Stimulated activated effector memory CD8-positive, alpha-beta T cell treated with anti-CD3 and anti-CD28 coated beads, Interleukin-12 subunit alpha, Interleukin-12 subunit beta, amount 100 ng/mL, for 72 hours (primary cell): ENCODE data around the gene PIRT.

ENCODE experiments used
- ATAC-seq: fragments of 150-1000 bp; cut with Tn5 transposase; 2 replicates; pipeline ENCODE4 v1.10.0; 2021
- DNase-seq, 2 donors: peaks; one replicate each; pipeline ENCODE4 v3.0.0; 2021 to 2022; ENCODE audit warnings: low spot score in 2 of 2
- H3K27ac Mint-ChIP-seq: one replicate; pipeline ENCODE4 v1.8.0; 2022; ENCODE audit warnings: mild to moderate bottlenecking, mixed read lengths
- H3K36me3 Mint-ChIP-seq: one replicate; pipeline ENCODE4 v1.8.0; 2022; ENCODE audit warnings: mild to moderate bottlenecking, mixed read lengths
- H3K4me1 Mint-ChIP-seq: one replicate; pipeline ENCODE4 v1.8.0; 2022; ENCODE audit warnings: mixed read lengths
- H3K4me3 Mint-ChIP-seq: one replicate; pipeline ENCODE4 v1.8.0; 2022; ENCODE audit warnings: mild to moderate bottlenecking, mixed read lengths
- H3K9me3 Mint-ChIP-seq: one replicate; pipeline ENCODE4 v1.8.0; 2022; ENCODE audit warnings: mixed read lengths

Gene PIRT

DNA sequence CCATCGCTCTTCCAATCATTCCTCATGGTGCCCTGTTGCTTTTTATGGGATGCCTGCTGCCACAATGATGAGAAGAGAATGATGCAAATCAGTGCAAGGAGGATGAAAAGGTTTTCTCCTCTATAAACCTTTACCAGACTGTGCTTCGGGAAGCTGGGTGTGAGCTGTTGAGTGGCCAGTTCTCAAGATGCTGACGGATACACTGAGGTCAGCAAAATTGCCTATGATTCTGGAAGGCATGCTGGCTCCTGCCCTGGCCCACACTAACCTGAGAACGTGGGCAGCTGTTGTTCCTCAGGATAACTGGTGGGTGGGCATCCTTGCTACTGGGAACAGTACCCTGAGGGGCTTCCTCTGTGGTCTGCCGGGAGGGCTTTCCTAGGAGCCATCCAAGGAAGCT, 795 bp upstream of the PIRT start:
- Mint-ChIP-seq H3K27ac (no peak overlapping the region), H3K4me1 (peaks cover 1% of the 10 kb centered on the region), H3K36me3 (no peaks in the 10 kb centered on the region), H3K4me3 (no peak overlapping the region), H3K9me3 (no peaks in the 10 kb centered on the region)
- ATAC-seq = no peak
- DNase-seq = no peak

DNA sequence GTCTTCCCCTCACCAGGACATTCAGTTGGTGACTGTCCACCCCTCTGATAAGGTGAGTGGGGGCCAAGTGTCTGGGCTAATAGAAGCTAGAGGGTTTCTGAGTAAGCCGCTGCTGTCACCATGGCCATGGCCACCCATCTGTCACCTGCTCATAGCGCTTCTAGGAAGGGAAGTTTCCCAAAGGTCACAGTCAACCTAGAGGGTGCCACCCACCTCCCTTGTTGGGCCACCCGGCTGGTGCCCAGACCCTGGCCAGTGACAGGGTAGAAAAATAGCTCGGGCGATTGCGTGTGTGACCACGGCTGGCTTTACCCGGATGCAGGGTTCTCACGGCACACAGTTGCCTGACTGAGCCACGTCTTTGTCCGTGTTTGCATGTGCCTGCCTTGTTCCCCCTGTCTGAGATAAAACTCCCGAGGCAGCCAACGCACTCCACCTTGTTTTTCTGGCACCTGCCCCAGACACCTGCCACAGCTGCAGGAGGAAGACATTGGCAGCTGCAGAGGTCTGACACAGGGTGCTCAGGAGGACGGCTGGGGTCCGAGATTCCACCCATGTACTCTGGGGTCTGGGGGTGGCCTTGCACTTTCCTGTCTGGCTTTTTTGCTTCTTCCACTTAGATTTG, 809 bp downstream of the PIRT start:
- Mint-ChIP-seq H3K4me1 (no peaks in the 10 kb centered on the region), H3K4me3 (no peak overlapping the region), H3K9me3 (no peaks in the 10 kb centered on the region), H3K36me3 (no peaks in the 10 kb centered on the region), H3K27ac (no peak overlapping the region)
- DNase-seq = no peak
- ATAC-seq = no peak

- H3K9me3 Mint-ChIP-seq = no peaks in the 10 kb centered on the region
Observed at GRCh38 chr17:10836145-10836544, 1.7 kb downstream of the PIRT start.

GRCh38 chr17:10831696-10832095, 6.2 kb downstream of the PIRT start:
- H3K36me3 Mint-ChIP-seq = no peaks in the 10 kb centered on the region
- DNase-seq (no peak), ATAC-seq (peak; percentile 14)
- no peak overlapping the region for H3K4me3 Mint-ChIP-seq
- H3K4me1 Mint-ChIP-seq = no peaks in the 10 kb centered on the region
- H3K27ac Mint-ChIP-seq = no peak overlapping the region
- no peaks in the 10 kb centered on the region for H3K9me3 Mint-ChIP-seq

More at GRCh38 chr17:10836145-10836544, 1.7 kb downstream of the PIRT start:
- H3K4me3 Mint-ChIP-seq = no peak overlapping the region
- DNase-seq (no peak), ATAC-seq (no peak)
- H3K27ac Mint-ChIP-seq = no peak overlapping the region
- H3K4me1 Mint-ChIP-seq = no peaks in the 10 kb centered on the region
- no peaks in the 10 kb centered on the region for H3K36me3 Mint-ChIP-seq

DNA sequence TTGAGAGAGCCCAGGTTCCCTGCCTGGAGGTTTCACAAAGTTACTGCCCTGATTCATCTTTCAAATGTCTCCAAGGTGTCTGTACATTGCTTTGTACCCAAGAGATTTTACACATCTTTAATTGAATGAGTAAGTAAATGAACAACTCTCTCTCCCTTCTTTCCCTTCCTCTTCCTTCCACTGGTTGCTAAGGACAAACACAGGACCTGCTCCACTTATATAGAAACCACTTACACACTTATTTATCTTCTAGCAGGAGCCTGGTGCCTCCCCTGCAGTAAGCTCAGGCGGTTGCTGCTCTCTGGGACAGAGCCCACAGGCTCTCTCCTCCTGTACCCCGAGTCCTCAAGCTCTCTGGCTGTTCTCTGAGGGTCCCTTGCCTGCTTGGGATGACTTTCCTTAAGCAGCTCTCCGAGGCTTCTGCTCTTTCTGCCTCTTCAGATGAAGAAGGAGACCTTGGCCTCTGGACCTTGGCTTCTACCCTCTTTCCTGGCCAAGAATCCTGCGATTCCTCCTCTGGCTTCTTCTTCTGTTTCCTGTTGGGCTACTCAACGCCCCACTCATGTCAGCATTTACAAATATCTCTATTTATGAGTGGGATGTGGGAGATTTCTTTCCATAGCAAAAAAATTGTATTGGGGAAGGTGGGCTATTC, 9.9 kb downstream of the PIRT start:
- no peak for ATAC-seq
- H3K36me3 Mint-ChIP-seq = no peaks in the 10 kb centered on the region
- no peak overlapping the region for H3K27ac Mint-ChIP-seq

GRCh38 chr17:10824874-10825273, 13.0 kb downstream of the PIRT start:
- no peaks in the 10 kb centered on the region for H3K4me1 Mint-ChIP-seq
- no peak for ATAC-seq
- H3K9me3 Mint-ChIP-seq = no peaks in the 10 kb centered on the region
- H3K4me3 Mint-ChIP-seq = no peak overlapping the region
- no peaks in the 10 kb centered on the region for H3K36me3 Mint-ChIP-seq
- DNase-seq = no peak
- no peak overlapping the region for H3K27ac Mint-ChIP-seq

More for the DNA sequence above, 9.9 kb downstream of the PIRT start:
- DNase-seq = no peak
- Mint-ChIP-seq H3K9me3 (no peaks in the 10 kb centered on the region), H3K4me1 (no peaks in the 10 kb centered on the region), H3K4me3 (no peak overlapping the region)

DNA sequence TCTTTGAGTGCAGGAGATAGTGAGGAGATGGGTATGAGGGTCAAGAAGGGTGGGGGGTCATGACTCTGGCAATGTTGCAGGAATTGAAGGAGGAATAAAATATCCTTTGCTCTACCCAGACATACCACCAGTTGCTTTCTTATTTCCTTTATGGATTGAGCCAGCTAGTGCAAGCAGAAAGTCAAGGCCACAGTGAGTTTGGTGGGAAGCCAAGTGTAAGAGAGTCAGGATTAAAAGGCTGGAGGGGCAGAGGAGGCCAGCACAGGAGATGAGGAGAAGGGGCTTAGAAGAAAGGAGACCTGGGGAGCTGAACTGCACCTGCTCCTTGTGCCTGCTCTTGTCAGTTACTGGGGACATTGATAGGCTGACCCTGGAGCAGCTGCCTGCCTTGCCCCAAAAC, 16.1 kb downstream of the PIRT start:
- ATAC-seq = no peak
- H3K4me3 Mint-ChIP-seq = no peak overlapping the region
- no peaks in the 10 kb centered on the region for H3K36me3 Mint-ChIP-seq
- no peak overlapping the region for H3K27ac Mint-ChIP-seq
- H3K9me3 Mint-ChIP-seq = no peaks in the 10 kb centered on the region
- no peak for DNase-seq
- H3K4me1 Mint-ChIP-seq = no peaks in the 10 kb centered on the region

DNA sequence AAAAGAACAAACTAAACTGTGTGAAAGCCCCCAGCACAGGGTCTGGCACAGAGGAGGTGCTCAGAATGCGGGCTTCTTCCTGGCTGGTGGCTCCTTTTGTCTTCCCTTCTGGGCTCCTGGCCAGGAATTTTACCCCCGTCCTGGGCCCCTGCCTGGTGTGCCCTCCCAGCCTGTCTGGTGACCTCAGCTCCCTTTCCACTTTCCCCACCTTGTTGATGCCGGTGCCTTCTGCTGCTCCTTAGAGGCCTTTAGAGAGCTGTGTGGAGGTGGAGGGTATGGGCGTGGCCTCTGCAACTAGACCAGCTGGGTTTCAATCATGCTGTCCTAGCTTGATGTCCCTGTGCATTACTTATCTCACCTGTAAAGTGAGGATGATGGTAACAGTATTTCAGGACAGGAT, 16.8 kb downstream of the PIRT start:
- Mint-ChIP-seq H3K4me3 (no peak overlapping the region), H3K4me1 (no peaks in the 10 kb centered on the region), H3K27ac (no peak overlapping the region), H3K9me3 (no peaks in the 10 kb centered on the region), H3K36me3 (no peaks in the 10 kb centered on the region)
- DNase-seq (no peak), ATAC-seq (no peak)

- Mint-ChIP-seq H3K27ac (no peak overlapping the region), H3K4me3 (no peak overlapping the region), H3K4me1 (no peaks in the 10 kb centered on the region), H3K36me3 (no peaks in the 10 kb centered on the region), H3K9me3 (no peaks in the 10 kb centered on the region)
- ATAC-seq = no peak
- DNase-seq = no peak
Observed at GRCh38 chr17:10815319-10815718, 22.6 kb downstream of the PIRT start.

GRCh38 chr17:10814075-10814474, 23.8 kb downstream of the PIRT start:
- Mint-ChIP-seq H3K27ac (no peak overlapping the region), H3K36me3 (no peaks in the 10 kb centered on the region)

DNA sequence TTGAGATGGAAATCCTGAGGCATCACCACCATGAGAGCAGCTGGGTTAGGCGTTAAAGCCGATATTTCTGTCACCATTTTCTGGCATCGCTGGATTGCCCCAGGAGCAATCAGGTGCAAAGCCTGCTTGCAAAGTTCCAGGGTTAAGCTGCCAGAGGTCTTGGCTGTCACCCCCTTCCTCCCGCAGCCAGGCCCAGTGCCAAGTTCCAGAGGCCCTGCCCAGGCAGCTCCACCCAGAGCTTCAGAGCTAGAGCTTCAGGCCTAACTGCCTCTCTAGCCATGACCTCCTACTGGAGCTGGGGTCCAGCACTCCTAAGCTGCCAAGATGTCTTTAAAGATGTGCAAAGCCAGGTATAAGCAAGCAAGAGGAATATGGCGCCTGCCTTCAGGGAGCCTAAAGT, 25.2 kb downstream of the PIRT start:
- H3K36me3 Mint-ChIP-seq = no peaks in the 10 kb centered on the region

More at GRCh38 chr17:10814075-10814474, 23.8 kb downstream of the PIRT start:
- Mint-ChIP-seq H3K4me3 (no peak overlapping the region), H3K4me1 (no peaks in the 10 kb centered on the region), H3K9me3 (no peaks in the 10 kb centered on the region)
- no peak for DNase-seq
- no peak for ATAC-seq

DNA sequence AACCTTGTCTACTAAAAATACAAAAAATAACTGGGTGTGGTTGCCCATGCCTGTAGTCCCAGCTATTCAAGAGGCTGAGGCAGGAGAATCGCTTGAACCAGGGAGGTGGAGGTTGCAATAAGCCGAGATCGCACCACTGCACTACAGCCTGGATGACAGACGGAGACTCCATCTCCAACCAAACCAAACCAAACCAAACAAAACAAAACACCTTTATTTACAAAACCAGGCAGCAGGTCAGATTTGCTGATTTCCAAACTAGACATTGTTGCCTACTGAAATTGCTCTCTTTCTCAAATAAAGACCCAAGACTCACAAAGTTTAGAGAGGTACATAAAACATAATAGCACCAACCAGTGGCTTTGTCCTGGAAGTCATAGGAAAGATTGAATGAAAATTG, 28.3 kb downstream of the PIRT start:
- no peaks in the 10 kb centered on the region for H3K9me3 Mint-ChIP-seq
- H3K27ac Mint-ChIP-seq = no peak overlapping the region
- DNase-seq = no peak
- H3K4me3 Mint-ChIP-seq = no peak overlapping the region
- no peak for ATAC-seq
- no peaks in the 10 kb centered on the region for H3K36me3 Mint-ChIP-seq
- no peaks in the 10 kb centered on the region for H3K4me1 Mint-ChIP-seq

More for the DNA sequence above, 25.2 kb downstream of the PIRT start:
- H3K27ac Mint-ChIP-seq = no peak overlapping the region
- H3K4me3 Mint-ChIP-seq = no peak overlapping the region
- DNase-seq (no peak), ATAC-seq (no peak)
- no peaks in the 10 kb centered on the region for H3K4me1 Mint-ChIP-seq
- no peaks in the 10 kb centered on the region for H3K9me3 Mint-ChIP-seq

DNA sequence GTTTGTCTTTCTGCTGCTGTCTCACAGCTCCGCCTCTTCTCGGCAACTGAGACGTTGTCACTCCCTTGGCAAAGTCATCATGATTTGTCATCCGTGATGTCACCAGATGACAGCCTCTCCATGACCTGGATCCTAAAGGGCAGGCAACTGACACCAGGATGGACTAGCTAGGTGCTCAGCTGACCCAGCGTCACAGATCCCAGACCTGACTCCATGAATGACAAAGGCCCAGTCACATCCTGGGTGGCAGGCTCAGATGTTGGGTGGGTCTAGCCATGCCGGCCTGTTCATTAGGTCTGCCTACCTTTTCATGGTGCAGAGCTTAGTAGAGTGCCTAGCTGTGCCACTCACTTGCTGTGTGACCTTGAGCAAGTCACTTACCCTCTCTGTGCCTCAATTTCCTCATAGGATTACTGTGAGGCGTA, 30.2 kb downstream of the PIRT start:
- Mint-ChIP-seq H3K27ac (no peak overlapping the region), H3K36me3 (no peaks in the 10 kb centered on the region), H3K9me3 (no peaks in the 10 kb centered on the region), H3K4me3 (no peak overlapping the region), H3K4me1 (no peaks in the 10 kb centered on the region)
- DNase-seq (no peak), ATAC-seq (peak; percentile 35)

- H3K9me3 Mint-ChIP-seq = no peaks in the 10 kb centered on the region
- no peaks in the 10 kb centered on the region for H3K36me3 Mint-ChIP-seq
- H3K4me1 Mint-ChIP-seq = no peaks in the 10 kb centered on the region
- H3K27ac Mint-ChIP-seq = no peak overlapping the region
- DNase-seq = no peak
- no peak for ATAC-seq
- no peak overlapping the region for H3K4me3 Mint-ChIP-seq
Observed at GRCh38 chr17:10806545-10807262, 31.2 kb downstream of the PIRT start.

DNA sequence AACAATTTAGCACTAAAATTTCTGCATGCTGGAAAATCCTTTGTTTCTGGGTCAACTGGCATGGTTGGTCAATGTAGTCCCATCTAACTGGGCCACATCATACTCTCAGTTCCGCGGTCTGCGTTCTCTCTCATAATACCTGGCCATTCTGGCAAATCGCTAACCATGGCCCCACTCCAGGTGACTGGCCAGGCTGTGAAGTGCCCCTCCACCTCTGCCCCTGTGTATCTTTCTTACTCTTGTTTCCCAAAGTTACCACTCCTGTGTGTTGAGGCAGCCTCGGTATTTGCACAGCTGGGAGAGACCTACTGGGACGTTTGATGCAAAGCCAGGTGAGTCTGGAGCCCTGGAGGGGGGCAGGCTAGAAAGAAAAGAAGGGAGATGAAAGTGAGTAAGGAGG, 32.0 kb downstream of the PIRT start:
- Mint-ChIP-seq H3K36me3 (no peaks in the 10 kb centered on the region), H3K9me3 (no peaks in the 10 kb centered on the region), H3K4me3 (no peak overlapping the region), H3K27ac (no peak overlapping the region), H3K4me1 (no peaks in the 10 kb centered on the region)
- DNase-seq (no peak), ATAC-seq (no peak)

DNA sequence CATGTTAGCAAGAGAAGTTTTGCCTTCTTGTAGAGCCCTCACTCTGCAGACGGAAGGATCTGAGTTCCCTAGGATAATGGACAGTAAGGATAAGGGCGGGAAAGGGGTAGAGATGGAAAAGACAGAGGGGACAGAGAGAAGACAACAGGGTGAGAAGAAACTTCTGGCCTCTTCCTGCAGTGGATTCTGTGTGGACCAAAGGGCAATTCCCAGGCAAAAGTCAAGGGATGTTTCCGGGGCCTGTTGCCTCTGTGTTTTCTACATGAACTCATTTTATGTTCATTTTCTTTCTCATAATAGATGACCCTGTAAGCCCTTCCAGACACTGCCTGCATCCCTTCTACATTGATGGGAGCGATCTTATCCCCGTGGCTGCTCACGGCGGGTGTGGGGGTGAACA, 33.3 kb downstream of the PIRT start:
- Mint-ChIP-seq H3K36me3 (no peaks in the 10 kb centered on the region), H3K9me3 (no peaks in the 10 kb centered on the region), H3K27ac (no peak overlapping the region), H3K4me1 (no peaks in the 10 kb centered on the region), H3K4me3 (no peak overlapping the region)
- ATAC-seq (no peak), DNase-seq (no peak)
